Measurements from ENCODE around the gene LYPD5.

- no peak for TF ChIP-seq KDM5A (IDR thresholded peaks at IDR 0.05)
- no peak for TF ChIP-seq USF2 (IDR thresholded peaks at IDR 0.05)
These were observed 53.6 kb downstream of the LYPD5 start for GRCh38 chr19:43748685-43749084.
